HepG2 (cell line): ENCODE results near the gene C16orf89. TPM values are rescaled to one million over a fixed set of nuclear protein-coding genes. Genes with fewer than 3 reads are reported as not detected.
"Not testable (repeated sequence)": the region's sequence is repeated elsewhere in the genome, so short reads cannot be mapped to it uniquely, and the experiment has no call there.

Experiments used
- ATAC-seq: fragments of 200-7000 bp; cut with Tn5 transposase; 3 replicates; pipeline ENCODE4 v1.9.1; 2020; ENCODE audit warnings: mild to moderate bottlenecking, moderate library complexity
- BruUV-seq: library from RNA; stranded (reverse); fragments of 400-500 nt; replicated peaks from 2 replicates; lab custom pipeline; 2021; lab: Mats Ljungman, UMichigan
- CTCF ChIA-PET: fragments of 300-600 bp; formaldehyde crosslinking; extraction: SDS; loops from one replicate; lab custom pipeline; 2021; ENCODE audit warnings: low total read pairs, inconsistent platforms, low intra/inter-chr PET ratio; lab: Yijun Ruan, JAX
- POLR2A ChIA-PET: fragments of 350-600 bp; sonication (Branson Sonifier 250); formaldehyde crosslinking; loops from one replicate; lab custom pipeline; 2020; ENCODE audit warnings: antibody characterized with exemption, inconsistent platforms; lab: Yijun Ruan, JAX
- DNase-seq: peaks from one replicate; pipeline ENCODE4 v3.0.0-alpha.2; 2015; ENCODE audit warnings: low spot score
- FAIRE-seq: peaks from 3 replicates; lab custom pipeline; 2011; peaks lifted over from hg19 to GRCh38; lab: Jason Lieb, UNC
- H2AFZ ChIP-seq: one replicate; pipeline ENCODE4 v1.6.1; 2011; ENCODE audit warnings: low read length, inconsistent platforms
- H3K27ac ChIP-seq: fragments of 300-600 bp; 3 replicates; pipeline ENCODE4 v1.8.0; 2011; ENCODE audit warnings: mixed run types, mild to moderate bottlenecking, mixed read lengths, low read length, inconsistent platforms; ENCODE audit not compliant: insufficient read depth; ENCODE audit errors: extremely low read length
- H3K27me3 ChIP-seq, 2 experiments: fragments of 200-600 bp in 1 of 2; 2 replicates in 1 of 2; 3 replicates in 1 of 2; pipeline versions ENCODE4 v1.6.0 to v1.8.0; 2011; ENCODE audit warnings: low read length in 2 of 2, mild to moderate bottlenecking in 2 of 2, moderate library complexity in 2 of 2, inconsistent platforms in 1 of 2; ENCODE audit not compliant: insufficient read depth in 2 of 2, control insufficient read depth in 1 of 2
- H3K36me3 ChIP-seq, 2 experiments: fragments of 200-600 bp in 1 of 2; replicated peaks in 1 of 2; 2 replicates in 1 of 2; 3 replicates in 1 of 2; pipeline versions ENCODE4 v1.5.1 to v1.8.0; 2011; ENCODE audit warnings: low read length in 2 of 2, inconsistent platforms in 1 of 2; ENCODE audit not compliant: insufficient read depth in 2 of 2, control insufficient read depth in 1 of 2
- H3K4me1 ChIP-seq: 2 replicates; pipeline ENCODE4 v1.5.1; 2012; ENCODE audit warnings: low read length, inconsistent platforms; ENCODE audit not compliant: insufficient read depth
- H3K4me2 ChIP-seq: 2 replicates; pipeline ENCODE4 v1.6.0; 2011; ENCODE audit warnings: low read depth, low read length, inconsistent platforms
- H3K4me3 ChIP-seq, 3 experiments: fragments of 200-600 bp in 1 of 3; sonication (generic), shearing (Covaris generic) in 1 of 3; replicated peaks in 1 of 3; 2 replicates each; pipeline ENCODE4 v1.5.1; 2011 to 2016; ENCODE audit warnings: low read length in 3 of 3, inconsistent platforms in 2 of 3, low read depth in 2 of 3, mild to moderate bottlenecking in 2 of 3, control low read depth in 1 of 3, mixed read lengths in 1 of 3; ENCODE audit not compliant: insufficient read depth in 1 of 3
- H3K79me2 ChIP-seq: one replicate; pipeline ENCODE4 v1.6.1; 2011; ENCODE audit warnings: low read length, inconsistent platforms; ENCODE audit not compliant: insufficient read depth
- H3K9ac ChIP-seq: 2 replicates; pipeline ENCODE4 v1.6.0; 2011; ENCODE audit warnings: mild to moderate bottlenecking, low read depth, low read length, inconsistent platforms; ENCODE audit not compliant: insufficient read depth
- H3K9me3 ChIP-seq: 2 replicates; pipeline ENCODE4 v1.5.1; 2012; ENCODE audit warnings: mild to moderate bottlenecking, low read length
- H4K20me1 ChIP-seq: 2 replicates; pipeline ENCODE4 v1.6.0; 2011; ENCODE audit warnings: inconsistent platforms, mild to moderate bottlenecking, low read length, moderate library complexity; ENCODE audit not compliant: insufficient read depth
- ADNP ChIP-seq: sonication (generic); formaldehyde crosslinking; IDR thresholded peaks from 2 replicates; pipeline ENCODE4 v1.4.0; 2020; ENCODE audit warnings: missing genetic modification reagents
- CEBPB ChIP-seq: IDR thresholded peaks from 2 replicates; pipeline ENCODE4 v1.6.1; 2011; ENCODE audit warnings: low read depth, low read length, improper control_type of control experiment, borderline replicate concordance
- CEBPG ChIP-seq: IDR thresholded peaks from 2 replicates; pipeline ENCODE4 v1.6.1; 2016
- HNF4A ChIP-seq: sonication (generic); formaldehyde crosslinking; IDR thresholded peaks from 2 replicates; pipeline ENCODE4 v1.4.0; 2020; ENCODE audit warnings: missing genetic modification reagents
- HNF4G ChIP-seq, 2 experiments: sonication (generic) in 1 of 2; formaldehyde crosslinking in 1 of 2; IDR thresholded peaks; 2 replicates each; pipeline versions ENCODE4 v1.4.0 to v1.6.1; 2011 to 2020; ENCODE audit warnings: borderline replicate concordance in 2 of 2, low read depth in 2 of 2, mild to moderate bottlenecking in 2 of 2, low read length in 1 of 2, missing genetic modification reagents in 1 of 2, moderate library complexity in 1 of 2
- ZNF263 ChIP-seq: sonication (generic); formaldehyde crosslinking; IDR thresholded peaks from 2 replicates; pipeline ENCODE4 v1.4.0; 2020; ENCODE audit warnings: missing genetic modification reagents
- ZNF460 ChIP-seq: sonication (generic); formaldehyde crosslinking; IDR thresholded peaks from 2 replicates; pipeline ENCODE4 v1.5.1; 2020; ENCODE audit warnings: missing genetic modification reagents, mild to moderate bottlenecking, borderline replicate concordance
- ZNF773 ChIP-seq: sonication (generic); formaldehyde crosslinking; IDR thresholded peaks from 2 replicates; pipeline ENCODE4 v1.4.0; 2020; ENCODE audit warnings: missing genetic modification reagents, borderline replicate concordance
- WGBS: methylation state at CpG from one replicate; pipeline ENCODE4 v1.1.6; 2017; ENCODE audit warnings: low lambda C conversion rate; 5-methylcytosine and 5-hydroxymethylcytosine counted together
- in situ Hi-C: cut with HindIII; loops from 2 replicates; pipeline ENCODE4 v1.10.0; 2017; ENCODE audit warnings: low pct_unique_long_range_greater_than_20kb; ENCODE audit not compliant: extremely low pct_ligation_motif_present
- intact Hi-C: fragments of 100-400 bp; cut with micrococcal nuclease; formaldehyde crosslinking; loops from one replicate; pipeline ENCODE4 v1.10.0; 2022; ENCODE audit not compliant: unreplicated experiment
- polyA plus RNA-seq, 8 experiments: library from polyadenylated mRNA; depleted of rRNA in 3 of 8; stranded (reverse) in 7 of 8; unstranded in 1 of 8; fragments of >200 nt; fragmentation: Illumina TruSeq in 4 of 8; extraction: Trizol in 4 of 8; gene quantifications; 2 replicates each; pipeline versions ENCODE4 v1.2.1 to v1.2.3, GENCODE V29; 2011 to 2016; ENCODE audit warnings: low read depth in 4 of 8, missing spikeins in 1 of 8, mixed read lengths in 1 of 8; ENCODE audit not compliant: insufficient read depth in 1 of 8
- total RNA-seq, 5 experiments: library from RNA; depleted of rRNA; stranded (reverse); fragments of >200 nt; fragmentation: Illumina TruSeq; extraction: Trizol; gene quantifications; 2 replicates each; pipeline ENCODE4 v1.2.3, GENCODE V29; 2016; ENCODE audit warnings: low read depth in 1 of 5
- TF ChIP-seq, protein P1 (sequence below): sonication (generic); formaldehyde crosslinking; IDR thresholded peaks from 2 replicates; pipeline ENCODE4 v1.4.0; 2020; ENCODE audit warnings: missing genetic modification reagents, mild to moderate bottlenecking, borderline replicate concordance

Gene C16orf89
- total and polyA plus RNA-seq, 2 of the 13 experiments (the other 11 are each of a cell fraction or from before 2014, with no cell fraction given): 1.9 to 3.4 TPM

DNA sequence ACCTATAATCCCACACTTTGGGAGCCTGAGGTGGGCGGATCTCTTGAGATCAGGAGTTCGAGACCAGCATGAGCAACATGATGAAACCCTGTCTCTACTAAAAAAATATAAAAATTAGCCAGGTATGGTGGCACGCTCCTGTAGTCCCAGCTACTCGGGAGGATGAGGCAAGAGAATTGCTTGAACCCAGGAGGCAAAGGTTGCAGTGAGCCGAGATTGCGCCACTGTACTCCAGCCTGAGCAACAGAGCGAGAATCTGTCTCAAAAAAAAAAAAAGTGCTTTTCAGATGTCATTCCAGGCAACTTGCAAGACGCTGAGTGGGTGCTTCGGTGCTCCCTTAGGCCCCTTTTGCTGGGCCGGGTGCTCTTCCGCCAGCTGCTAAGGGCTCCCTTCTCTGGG is 21.2 kb downstream of the C16orf89 start:
- H4K20me1 ChIP-seq; H3K36me3 ChIP-seq; H3K9me3 ChIP-seq; POLR2A ChIA-PET; CTCF ChIA-PET; DNase-seq; H2AFZ ChIP-seq; ATAC-seq; intact Hi-C loops; H3K27ac ChIP-seq; H3K79me2 ChIP-seq; in situ Hi-C loops; H3K4me2 ChIP-seq; H3K4me3 ChIP-seq; BruUV-seq; H3K27me3 ChIP-seq; H3K9ac ChIP-seq; TF ChIP-seq HNF4G (CRISPR knock-in tag; IDR thresholded peaks at IDR 0.05; ENCODE audit: borderline replicate concordance, low read depth): not testable (repeated sequence)
- peaks cover 54% of the 10 kb centered on the region for H3K4me1 ChIP-seq
- TF ChIP-seq ZNF773 (CRISPR knock-in tag) (0 out of 2 replicates have a peak, but pooled peaks have one; percentile 26), HNF4A (CRISPR knock-in tag) (peak; percentile 56), ZNF460 (peak; percentile 77), CEBPB (peak; percentile 52; the same call in 1 of the 2 replicates), HNF4G (IDR thresholded peaks at IDR 0.05; ENCODE audit: borderline replicate concordance, low read depth, low read length) (peak; percentile 45), CEBPG (CRISPR knock-in tag) (peak; percentile 45; the same call in 1 of the 2 replicates), ADNP (CRISPR knock-in tag) (0 out of 2 replicates have a peak, but pooled peaks have one; percentile 14), ZNF263 (CRISPR knock-in tag) (peak; percentile 45; the same call in 1 of the 2 replicates)
- TF ChIP-seq, protein P1, sequence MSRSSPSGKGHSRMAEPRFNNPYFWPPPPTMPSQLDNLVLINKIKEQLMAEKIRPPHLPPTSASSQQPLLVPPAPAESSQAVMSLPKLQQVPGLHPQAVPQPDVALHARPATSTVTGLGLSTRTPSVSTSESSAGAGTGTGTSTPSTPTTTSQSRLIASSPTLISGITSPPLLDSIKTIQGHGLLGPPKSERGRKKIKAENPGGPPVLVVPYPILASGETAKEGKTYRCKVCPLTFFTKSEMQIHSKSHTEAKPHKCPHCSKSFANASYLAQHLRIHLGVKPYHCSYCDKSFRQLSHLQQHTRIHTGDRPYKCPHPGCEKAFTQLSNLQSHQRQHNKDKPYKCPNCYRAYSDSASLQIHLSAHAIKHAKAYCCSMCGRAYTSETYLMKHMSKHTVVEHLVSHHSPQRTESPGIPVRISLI (CRISPR knock-in tag): peak; percentile 22; the same call in 1 of the 2 replicates
- peak; percentile 26 for FAIRE-seq
- 47% methylated on average over 11 of the region's 11 CpGs for WGBS
